ENCODE results near the gene CCR3.

The CCR3 gene

GRCh38 chr3:46299608-46300460 lies 57.6 kb downstream of the CCR3 start:
- DNase-seq = peak; percentile 78 to 87

- DNase-seq = no peak
Observed at GRCh38 chr3:46300461-46300789, 58.2 kb downstream of the CCR3 start.

GRCh38 chr3:46301122-46301835 lies 59.0 kb downstream of the CCR3 start:
- DNase-seq = peak; percentile 56 to 59

- no peak for DNase-seq
Observed at GRCh38 chr3:46303240-46303639, 61.0 kb downstream of the CCR3 start.

- no peak for DNase-seq
Observed at GRCh38 chr3:46304739-46305138, 62.5 kb downstream of the CCR3 start.

GRCh38 chr3:46312991-46313390 lies 70.7 kb downstream of the CCR3 start:
- DNase-seq = peak; percentile 57 to 67

- DNase-seq = no peak
Observed at GRCh38 chr3:46314517-46314916, 72.3 kb downstream of the CCR3 start.

- peak in 1 of 2 experiments; percentile 30 for DNase-seq
Observed at GRCh38 chr3:46316206-46316605, 73.9 kb downstream of the CCR3 start.
